Spleen (tissue), 11 donors: ENCODE results near the gene GAS7. TPM values are rescaled to one million over a fixed set of nuclear protein-coding genes. Genes with fewer than 3 reads are reported as not detected.

Experiments used
- DNase-seq: peaks from one replicate; pipeline ENCODE4 v3.0.0-alpha.2; 2020
- H3K27ac ChIP-seq, 8 donors: fragments of 200-600 bp; sonication (generic) in 7 of 8; 1 replicate in 4 of 8; 2 replicates in 4 of 8; pipeline versions ENCODE4 v1.5.0 to v1.8.0; 2016 to 2021; ENCODE audit warnings: inconsistent platforms in 4 of 8, mild to moderate bottlenecking in 4 of 8, moderate library complexity in 1 of 8
- H3K27me3 ChIP-seq, 7 donors: fragments of 200-600 bp; sonication (generic) in 6 of 7; replicated peaks in 1 of 7; 1 replicate in 4 of 7; 2 replicates in 3 of 7; pipeline versions ENCODE4 v1.5.0 to v1.8.0; 2016 to 2021; ENCODE audit warnings: inconsistent platforms in 3 of 7, mild to moderate bottlenecking in 1 of 7
- H3K36me3 ChIP-seq, 6 donors: fragments of 200-600 bp; sonication (generic) in 5 of 6; 1 replicate in 4 of 6; 2 replicates in 2 of 6; pipeline versions ENCODE4 v1.5.0 to v1.8.0; 2016 to 2021; ENCODE audit warnings: inconsistent platforms in 2 of 6
- H3K4me1 ChIP-seq, 6 donors: fragments of 200-600 bp; sonication (generic) in 5 of 6; 1 replicate in 3 of 6; 2 replicates in 3 of 6; pipeline versions ENCODE4 v1.5.0 to v1.8.0; 2016 to 2021; ENCODE audit warnings: inconsistent platforms in 3 of 6
- H3K4me3 ChIP-seq, 8 donors: fragments of 200-600 bp; sonication (generic) in 7 of 8; 1 replicate in 4 of 8; 2 replicates in 4 of 8; pipeline versions ENCODE4 v1.5.0 to v1.8.0; 2016 to 2021; ENCODE audit warnings: inconsistent platforms in 4 of 8, mild to moderate bottlenecking in 4 of 8, moderate library complexity in 2 of 8
- H3K9me3 ChIP-seq, 8 donors: fragments of 200-600 bp; sonication (generic) in 7 of 8; 1 replicate in 4 of 8; 2 replicates in 4 of 8; pipeline versions ENCODE4 v1.5.0 to v1.8.0; 2016 to 2021; ENCODE audit warnings: inconsistent platforms in 4 of 8
- CTCF ChIP-seq, 11 experiments: fragments of 200-600 bp in 7 of 11; fragments of 450-650 bp in 4 of 11; sonication (generic) in 4 of 11; IDR thresholded peaks in 8 of 11; conservative IDR thresholded peaks in 3 of 11; 1 replicate in 7 of 11; 2 replicates in 4 of 11; pipeline versions ENCODE4 v1.4.0 to v1.8.0; 2016 to 2021; ENCODE audit warnings: antibody characterized with exemption in 11 of 11, inconsistent platforms in 4 of 11, mild to moderate bottlenecking in 1 of 11
- POLR2A ChIP-seq, 3 donors: fragments of 450-650 bp; IDR thresholded peaks; one replicate each; pipeline ENCODE4 v1.5.1; 2017; ENCODE audit warnings: antibody characterized with exemption in 3 of 3, mild to moderate bottlenecking in 1 of 3
- POLR2AphosphoS5 ChIP-seq, 3 donors: sonication (generic); formaldehyde crosslinking; IDR thresholded peaks; one replicate each; pipeline ENCODE4 v1.5.1; 2017; ENCODE audit warnings: antibody characterized with exemption in 3 of 3
- WGBS, 5 donors: extraction: QIAGEN DNeasy Blood & Tissue Kit in 3 of 5; methylation state at CpG; one replicate each; pipeline versions ENCODE4 v1.1.5 to v1.1.7; 2013 to 2018; 5-methylcytosine and 5-hydroxymethylcytosine counted together
- intact Hi-C: fragments of 100-400 bp; cut with DNase I; formaldehyde crosslinking; loops from one replicate; pipeline ENCODE4 v1.15.0; 2023; ENCODE audit warnings: low total_unique reads
- polyA plus RNA-seq, 3 donors: library from polyadenylated mRNA; stranded (reverse); fragments of 200-250 nt; gene quantifications; one replicate each; pipeline ENCODE4 v1.2.1, GENCODE V29; 2013
- total RNA-seq, 7 donors: library from RNA; depleted of rRNA in 3 of 7; stranded (reverse); fragments of >200 nt in 3 of 7; fragmentation: NEBNext Ultra II Directional in 4 of 7; extraction: Animal tissue kit (Norgen Biotek cat#: 25700) in 4 of 7; gene quantifications; one replicate each; pipeline versions ENCODE4 v1.1.0 to v1.2.1, GENCODE V29; 2016 to 2021
- donor health status: healthy with polysubstance abuse.
- donor health status: DM: no; HTN: no; CAD: no; lungs with moderate emphysema.
- donor health status: DM: no; HTN: no; CAD: no.
- donor health status: Bipolar disorder and iron deficiency.
- donor health status: healthy.
- donor health status: DM: no; HTN: no; CAD: no.
- donor health status: DM: yes; HTN: yes; CAD: no.

The GAS7 gene
- total and polyA plus RNA-seq, 10 donors, result 4.1 to 127 (median 60.9) TPM

- Histone ChIP-seq H3K4me1 (no peaks in the 10 kb centered on the region), H3K27me3 (peaks cover 0 to 8% (median 0%) of the 10 kb centered on the region in 7 donors), H3K27ac (no peak overlapping the region), H3K4me3 (no peak overlapping the region), H3K9me3 (peaks cover 5 to 25% (median 24%) of the 10 kb centered on the region in 8 donors), H3K36me3 (no peaks in the 10 kb centered on the region)
- no peak for DNase-seq
- intact Hi-C loops, result no loop called here
- 80 to 92% (median 83%) methylated on average over 8 of the region's 8 CpGs for WGBS, 5 donors
- TF ChIP-seq POLR2A (IDR thresholded peaks at IDR 0.05) (no peak), CTCF (IDR thresholded peaks at IDR 0.05 in 8 of 11, conservative IDR thresholded peaks at IDR 0.05 in 3 of 11) (no peak), POLR2AphosphoS5 (IDR thresholded peaks at IDR 0.05) (no peak)
Measured at GRCh38 chr17:9878786-9879525, 319.4 kb downstream of the GAS7 start.

- no peaks in the 10 kb centered on the region for H3K36me3 ChIP-seq
- 57 to 75% (median 73%) methylated on average over 3 of the region's 3 CpGs for WGBS, 5 donors
- peaks cover 3 to 19% (median 18%) of the 10 kb centered on the region in 8 donors for H3K9me3 ChIP-seq
- H3K4me3 ChIP-seq, result no peak overlapping the region
- no peak for TF ChIP-seq POLR2A (IDR thresholded peaks at IDR 0.05)
- no peak for TF ChIP-seq POLR2AphosphoS5 (IDR thresholded peaks at IDR 0.05)
- no peak for TF ChIP-seq CTCF (IDR thresholded peaks at IDR 0.05 in 8 of 11, conservative IDR thresholded peaks at IDR 0.05 in 3 of 11)
- intact Hi-C loops, result no loop called here
- H3K4me1 ChIP-seq, result no peaks in the 10 kb centered on the region
- H3K27ac ChIP-seq, result no peak overlapping the region
- no peak for DNase-seq
- peaks cover 0 to 8% (median 0%) of the 10 kb centered on the region in 7 donors for H3K27me3 ChIP-seq
Measured at GRCh38 chr17:9878356-9878755, 320.1 kb downstream of the GAS7 start.

- DNase-seq, result no peak
- intact Hi-C loops, result no loop called here
Measured at GRCh38 chr17:9875441-9875840, 323.0 kb downstream of the GAS7 start.

More at GRCh38 chr17:9875441-9875840, 323.0 kb downstream of the GAS7 start:
- no peaks in the 10 kb centered on the region for H3K9me3 ChIP-seq
- no peaks in the 10 kb centered on the region for H3K36me3 ChIP-seq
- peaks cover 0 to 22% (median 0%) of the 10 kb centered on the region in 7 donors for H3K27me3 ChIP-seq
- no peak overlapping the region for H3K27ac ChIP-seq
- H3K4me3 ChIP-seq, result no peak overlapping the region
- WGBS, 5 donors, result 23 to 41% (median 27%) methylated on average over 3 of the region's 3 CpGs
- H3K4me1 ChIP-seq, result no peaks in the 10 kb centered on the region
- no peak for TF ChIP-seq CTCF (IDR thresholded peaks at IDR 0.05 in 8 of 11, conservative IDR thresholded peaks at IDR 0.05 in 3 of 11)
